Activated T-cell treated with anti-CD3 and anti-CD28 coated beads, Interleukin-2, amount 50 U/mL, for 1 hour (primary cell): ENCODE measurements around the gene EVI2B.
"Not testable (repeated sequence)": the region's sequence is repeated elsewhere in the genome, so short reads cannot be mapped to it uniquely, and the experiment has no call there.

ENCODE experiments used
- DNase-seq: peaks from one replicate; pipeline ENCODE4 v3.0.0-alpha.2; 2020

The EVI2B gene

GRCh38 chr17:31310260-31310659, 3.6 kb downstream of the EVI2B start:
- peak; percentile 53 for DNase-seq

GRCh38 chr17:31309556-31309955, 4.3 kb downstream of the EVI2B start:
- no peak for DNase-seq

GRCh38 chr17:31308372-31309334, 5.2 kb downstream of the EVI2B start:
- DNase-seq = no peak

- no peak for DNase-seq
Observed at GRCh38 chr17:31307640-31308039, 6.2 kb downstream of the EVI2B start.

GRCh38 chr17:31299624-31300023, 14.2 kb downstream of the EVI2B start:
- DNase-seq = no peak

- DNase-seq = no peak
Observed at GRCh38 chr17:31297090-31297489, 16.8 kb downstream of the EVI2B start, which contains the start of gene OMG. TSS of gene OMG (minus strand) at chr17:31297239. CDS start at chr17:31296331, 908 bp downstream.

GRCh38 chr17:31296142-31296541, 17.7 kb downstream of the EVI2B start:
- no peak for DNase-seq

GRCh38 chr17:31295489-31295871, 18.4 kb downstream of the EVI2B start:
- no peak for DNase-seq

GRCh38 chr17:31294820-31295488, 18.9 kb downstream of the EVI2B start:
- no peak for DNase-seq

- no peak for DNase-seq
Observed at GRCh38 chr17:31294231-31294630, 19.6 kb downstream of the EVI2B start.

GRCh38 chr17:31293581-31293980, 20.3 kb downstream of the EVI2B start:
- no peak for DNase-seq

GRCh38 chr17:31291820-31292219, 22.0 kb downstream of the EVI2B start:
- DNase-seq = no peak

GRCh38 chr17:31289790-31290189, 24.1 kb downstream of the EVI2B start:
- no peak for DNase-seq

GRCh38 chr17:31287932-31288331, 25.9 kb downstream of the EVI2B start:
- not testable (repeated sequence) for DNase-seq

GRCh38 chr17:31286587-31286986, 27.3 kb downstream of the EVI2B start:
- DNase-seq = no peak

- DNase-seq = no peak
Observed at GRCh38 chr17:31283841-31284240, 30.0 kb downstream of the EVI2B start.

GRCh38 chr17:31281061-31281460, 32.8 kb downstream of the EVI2B start:
- DNase-seq = no peak

- no peak for DNase-seq
Observed at GRCh38 chr17:31279401-31279800, 34.5 kb downstream of the EVI2B start.

- DNase-seq = no peak
Observed at GRCh38 chr17:31275116-31275515, 38.7 kb downstream of the EVI2B start.

GRCh38 chr17:31274252-31274651, 39.6 kb downstream of the EVI2B start:
- DNase-seq = no peak

- DNase-seq = no peak
Observed at GRCh38 chr17:31273516-31273915, 40.3 kb downstream of the EVI2B start.

- DNase-seq = no peak
Observed at GRCh38 chr17:31272803-31273202, 41.1 kb downstream of the EVI2B start.

- no peak for DNase-seq
Observed at GRCh38 chr17:31272236-31272635, 41.6 kb downstream of the EVI2B start.

- DNase-seq = no peak
Observed at GRCh38 chr17:31269578-31269983, 44.3 kb downstream of the EVI2B start.
